HG03460 (cell line): ENCODE results near the gene CUX1.

Source experiments
- ATAC-seq: cut with Tn5 transposase; IDR thresholded peaks from one replicate; pipeline ENCODE4 v1.9.1; 2021; ENCODE audit not compliant: unreplicated experiment

Gene CUX1

DNA sequence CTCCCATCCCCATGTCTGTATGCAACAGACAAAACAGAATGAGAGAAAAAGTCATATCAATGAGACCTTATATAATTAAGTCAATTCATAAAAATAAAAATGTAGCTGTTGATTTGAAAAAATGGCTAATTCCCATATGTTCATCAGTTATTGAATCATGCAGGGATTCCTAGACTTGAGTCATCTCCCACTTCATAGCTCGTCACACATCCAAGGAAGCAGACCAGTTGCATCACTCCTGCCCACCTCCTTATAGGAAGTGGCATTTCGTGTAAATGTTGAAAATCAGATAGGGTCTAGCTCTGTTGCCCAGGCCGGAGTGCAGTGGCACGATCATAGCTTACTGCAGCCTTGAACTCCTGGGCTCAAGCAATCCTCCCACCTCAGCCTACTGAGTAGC, 413.2 kb downstream of the CUX1 start:
- no peak for ATAC-seq

DNA sequence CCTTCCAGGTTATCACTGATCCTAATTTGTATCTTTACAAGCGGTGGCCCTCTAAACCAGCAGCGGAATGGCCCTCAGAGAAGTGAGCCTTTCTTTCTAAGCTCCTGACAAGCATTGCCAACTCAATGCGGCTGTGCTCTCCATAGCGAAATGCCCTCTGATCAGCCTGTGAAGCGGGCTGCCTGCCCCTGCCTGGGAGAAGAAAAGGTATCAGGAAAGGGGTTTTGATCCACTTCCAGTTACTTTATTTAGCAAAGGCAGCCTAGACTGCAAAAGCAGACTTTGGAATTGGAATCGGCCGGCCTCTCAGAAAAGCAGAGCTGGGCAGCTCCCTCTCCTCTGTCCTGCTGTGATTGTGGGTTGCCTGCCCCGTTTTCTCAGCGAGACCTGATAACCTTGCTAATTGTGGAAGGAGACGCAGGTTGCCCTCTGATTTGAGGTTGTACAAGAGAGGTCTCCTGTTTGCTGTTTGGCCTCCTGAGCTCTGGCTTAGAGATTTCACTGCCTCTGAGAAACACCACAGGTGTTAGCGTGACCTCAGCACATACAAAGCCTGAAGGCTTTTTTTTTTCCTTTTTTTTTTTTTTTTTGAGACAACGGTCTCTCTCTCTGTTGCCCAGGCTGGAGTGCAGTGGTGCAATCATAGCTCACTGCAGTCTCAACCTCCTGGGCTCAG, 415.3 kb downstream of the CUX1 start:
- no peak for ATAC-seq

DNA sequence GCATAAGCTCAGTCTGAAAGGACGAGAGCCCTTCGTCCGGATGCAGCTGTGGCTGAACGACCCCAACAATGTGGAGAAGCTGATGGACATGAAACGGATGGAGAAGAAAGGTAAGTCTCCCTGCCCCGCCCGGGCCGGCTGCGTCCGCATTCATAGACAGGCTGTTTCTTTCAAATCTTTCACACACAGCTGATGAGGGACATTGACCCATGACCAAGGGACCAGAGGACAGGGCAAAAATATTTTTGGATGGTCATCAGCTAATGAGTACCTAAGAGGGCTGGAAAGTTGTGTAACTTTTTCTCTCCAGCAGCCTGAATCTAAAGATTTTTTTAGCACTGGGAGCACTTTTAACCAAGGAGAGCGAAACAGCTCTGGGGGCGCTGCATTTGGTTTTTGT, 416.7 kb downstream of the CUX1 start:
- no peak for ATAC-seq

- no peak for ATAC-seq
Measured at GRCh38 chr7:102234801-102235550, 417.6 kb downstream of the CUX1 start.

DNA sequence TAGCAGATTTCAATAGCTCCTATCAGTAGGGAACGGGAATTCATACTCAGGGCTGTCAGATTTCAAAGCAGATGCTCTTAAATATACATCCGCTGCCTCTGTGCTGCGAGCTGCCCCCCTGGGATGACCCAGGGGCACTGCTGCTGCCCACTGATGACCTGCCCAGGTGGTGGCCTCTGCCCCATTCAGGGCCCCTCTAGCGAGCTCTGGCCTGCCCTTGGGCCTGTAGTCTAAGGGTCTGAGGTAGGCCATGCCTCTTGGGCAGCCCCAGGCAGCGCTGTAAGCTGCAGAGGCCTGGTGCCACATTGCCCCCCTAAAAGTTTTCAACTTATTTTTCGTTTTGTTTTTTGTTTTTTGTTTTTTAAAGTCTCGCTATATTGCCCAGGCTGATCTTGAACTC, 418.7 kb downstream of the CUX1 start:
- ATAC-seq, result no peak

DNA sequence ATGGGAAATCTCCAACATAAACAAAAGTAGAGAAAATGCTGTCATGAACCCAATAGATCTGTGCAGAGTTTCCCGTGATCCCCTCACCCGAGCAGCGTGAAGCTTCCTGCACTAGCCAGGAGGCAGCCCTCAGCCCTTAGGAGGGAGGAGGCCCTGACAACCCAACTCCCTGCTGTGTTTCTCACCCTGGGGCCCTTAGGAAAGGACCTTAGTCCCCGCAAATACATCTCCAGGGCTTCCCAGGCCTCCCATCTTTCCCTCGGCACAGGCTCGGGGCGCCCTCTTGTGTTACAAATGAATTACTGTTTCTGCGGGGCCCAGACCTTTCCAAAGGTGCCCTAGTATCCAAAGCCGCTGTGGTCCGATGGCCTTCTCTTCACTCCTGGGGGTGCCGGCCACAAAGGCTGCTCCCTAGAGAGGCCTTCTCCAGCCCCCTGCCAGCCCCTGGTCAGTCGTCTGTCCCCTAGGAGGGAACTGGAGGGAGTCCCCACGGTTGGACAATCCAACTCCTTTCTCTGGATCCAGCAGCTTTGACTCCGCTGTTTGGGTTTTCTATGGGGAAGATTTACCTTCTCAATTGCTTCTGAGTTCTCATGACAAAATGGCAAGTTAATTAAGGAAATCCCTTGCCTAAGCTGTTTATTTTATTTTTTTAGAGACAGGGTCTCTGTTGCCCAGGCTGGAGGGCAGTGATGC, 419.3 kb downstream of the CUX1 start:
- ATAC-seq, result no peak

GRCh38 chr7:102239206-102239820, 421.9 kb downstream of the CUX1 start:
- ATAC-seq, result no peak

DNA sequence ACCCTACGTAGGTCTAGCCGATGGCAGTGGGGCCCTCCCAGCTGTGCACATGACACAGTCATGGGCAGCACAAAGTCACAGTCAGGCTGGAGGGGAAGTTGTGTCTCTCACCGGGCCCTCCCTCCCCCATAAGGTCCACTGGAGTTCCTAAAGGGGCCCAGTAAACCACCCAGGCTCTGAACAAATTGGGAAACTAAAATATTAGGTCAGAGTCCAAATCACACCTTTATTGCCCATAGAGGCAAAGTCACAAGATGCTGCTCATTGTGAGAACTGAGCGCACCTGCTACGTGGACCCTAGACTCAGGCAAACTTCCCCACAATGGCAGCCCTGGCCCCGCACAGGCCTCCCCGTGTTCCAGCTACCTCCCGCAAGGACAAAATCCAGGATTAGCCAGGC, 424.0 kb downstream of the CUX1 start:
- no peak for ATAC-seq

DNA sequence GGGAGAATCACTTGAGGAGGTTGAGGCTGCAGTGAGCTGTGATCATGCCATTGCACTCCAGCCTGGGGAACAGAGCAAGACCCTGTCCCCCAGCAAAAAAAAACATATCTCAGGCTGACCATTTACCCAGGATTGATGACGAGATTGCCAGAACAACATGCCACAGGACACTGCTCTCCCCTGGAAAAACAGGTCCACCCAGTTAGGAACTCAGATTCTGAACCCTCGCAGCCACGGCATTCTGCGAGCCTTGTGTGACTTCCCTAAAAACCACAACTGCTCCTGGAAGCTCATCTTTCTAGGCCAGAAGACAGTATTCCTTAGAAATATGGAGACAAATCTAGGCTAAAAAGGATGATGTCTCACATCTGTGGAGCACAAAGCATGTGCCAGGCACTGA, 427.2 kb downstream of the CUX1 start:
- ATAC-seq, result no peak

DNA sequence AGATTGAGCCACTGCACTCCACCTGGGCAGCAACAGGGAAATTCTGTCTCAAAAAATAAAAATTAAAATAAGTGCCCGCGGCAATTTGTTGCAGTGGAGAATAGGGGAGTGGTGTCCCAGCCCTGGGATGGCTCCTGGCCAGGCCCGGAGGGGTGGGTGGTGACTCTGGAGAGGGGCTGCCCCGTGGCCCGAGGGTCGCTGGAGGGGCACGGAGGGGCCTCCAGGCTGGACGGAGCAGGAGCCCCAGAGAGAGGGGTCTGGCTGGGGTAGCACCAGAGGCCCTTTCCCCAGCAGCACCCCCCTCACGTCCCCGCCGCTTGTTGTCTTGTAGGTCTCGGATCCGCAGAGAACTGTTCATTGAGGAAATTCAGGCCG, 430.6 kb downstream of the CUX1 start:
- no peak for ATAC-seq

DNA sequence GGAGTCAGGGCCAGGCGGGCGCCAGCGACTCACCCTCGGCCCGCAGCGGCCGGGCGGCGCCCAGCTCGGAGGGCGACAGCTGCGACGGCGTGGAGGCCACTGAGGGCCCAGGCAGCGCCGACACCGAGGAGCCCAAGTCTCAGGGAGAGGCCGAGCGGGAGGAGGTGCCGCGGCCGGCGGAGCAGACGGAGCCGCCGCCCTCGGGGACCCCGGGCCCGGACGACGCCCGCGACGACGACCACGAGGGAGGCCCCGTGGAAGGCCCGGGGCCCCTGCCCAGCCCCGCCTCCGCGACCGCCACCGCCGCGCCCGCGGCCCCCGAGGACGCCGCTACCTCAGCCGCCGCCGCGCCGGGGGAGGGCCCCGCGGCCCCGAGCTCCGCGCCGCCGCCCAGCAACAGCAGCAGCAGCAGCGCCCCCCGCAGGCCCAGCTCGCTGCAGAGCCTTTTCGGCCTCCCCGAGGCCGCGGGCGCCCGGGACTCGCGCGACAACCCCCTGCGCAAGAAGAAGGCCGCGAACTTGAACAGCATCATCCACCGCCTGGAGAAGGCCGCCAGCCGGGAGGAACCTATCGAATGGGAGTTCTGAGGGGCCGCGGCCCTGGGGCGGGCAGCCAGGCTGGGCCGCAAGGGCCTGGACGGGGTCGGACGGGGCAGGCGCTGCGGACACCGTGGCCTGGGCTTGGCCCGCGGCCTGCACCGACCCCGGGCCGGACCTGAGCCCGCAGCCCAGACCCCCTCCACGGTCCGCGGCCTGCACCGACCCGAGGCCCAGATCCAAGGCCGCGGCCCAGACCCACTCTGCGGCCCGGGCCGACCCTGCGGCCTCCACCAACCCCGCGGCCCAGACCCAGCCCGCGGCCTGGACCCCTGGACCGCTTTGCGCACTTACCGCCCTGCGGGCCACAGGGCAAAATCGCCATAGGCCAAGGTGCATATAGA, 431.3 kb downstream of the CUX1 start:
- ATAC-seq, result no peak

DNA sequence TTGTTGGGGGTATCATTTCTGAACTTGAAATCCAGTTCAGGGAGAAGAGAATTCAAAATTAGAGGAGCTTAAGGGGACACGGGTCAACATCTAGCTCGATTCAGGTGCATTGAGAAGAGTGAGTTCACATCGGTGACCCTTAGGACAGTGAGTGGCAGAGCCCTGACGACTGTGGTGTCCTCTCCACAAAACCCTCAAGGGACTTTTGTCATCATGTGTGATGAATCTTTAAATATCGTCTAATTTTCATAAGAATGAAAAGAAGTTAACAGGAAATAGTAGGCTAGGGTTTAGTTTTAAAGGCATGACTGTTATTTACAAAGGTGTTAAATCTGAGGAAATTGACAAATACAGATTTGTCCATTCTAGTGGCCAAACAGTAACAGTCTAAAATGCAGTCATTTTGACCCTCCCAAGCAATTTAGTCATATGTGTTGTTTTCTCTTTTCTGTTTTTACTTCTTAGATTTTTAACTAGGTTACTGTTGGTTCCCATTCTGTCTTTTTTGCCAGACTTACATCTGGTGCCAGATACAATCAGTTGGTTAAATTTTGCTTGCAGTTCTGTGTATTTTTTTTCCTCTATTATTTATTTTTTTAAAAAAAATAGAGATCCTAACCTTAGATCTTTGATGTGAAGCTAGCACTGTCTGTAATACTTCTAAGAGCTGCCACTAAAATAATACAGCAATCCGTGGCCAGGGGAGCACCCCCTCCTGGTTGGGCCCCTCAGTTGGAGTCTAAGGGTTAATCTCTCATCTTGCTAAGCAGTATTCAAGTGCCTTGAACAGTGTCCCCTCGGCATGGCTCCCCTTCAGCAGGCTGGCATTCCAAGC, 434.3 kb downstream of the CUX1 start:
- ATAC-seq, result no peak

- ATAC-seq, result no peak
Measured at GRCh38 chr7:102252366-102252982, 435.0 kb downstream of the CUX1 start.

DNA sequence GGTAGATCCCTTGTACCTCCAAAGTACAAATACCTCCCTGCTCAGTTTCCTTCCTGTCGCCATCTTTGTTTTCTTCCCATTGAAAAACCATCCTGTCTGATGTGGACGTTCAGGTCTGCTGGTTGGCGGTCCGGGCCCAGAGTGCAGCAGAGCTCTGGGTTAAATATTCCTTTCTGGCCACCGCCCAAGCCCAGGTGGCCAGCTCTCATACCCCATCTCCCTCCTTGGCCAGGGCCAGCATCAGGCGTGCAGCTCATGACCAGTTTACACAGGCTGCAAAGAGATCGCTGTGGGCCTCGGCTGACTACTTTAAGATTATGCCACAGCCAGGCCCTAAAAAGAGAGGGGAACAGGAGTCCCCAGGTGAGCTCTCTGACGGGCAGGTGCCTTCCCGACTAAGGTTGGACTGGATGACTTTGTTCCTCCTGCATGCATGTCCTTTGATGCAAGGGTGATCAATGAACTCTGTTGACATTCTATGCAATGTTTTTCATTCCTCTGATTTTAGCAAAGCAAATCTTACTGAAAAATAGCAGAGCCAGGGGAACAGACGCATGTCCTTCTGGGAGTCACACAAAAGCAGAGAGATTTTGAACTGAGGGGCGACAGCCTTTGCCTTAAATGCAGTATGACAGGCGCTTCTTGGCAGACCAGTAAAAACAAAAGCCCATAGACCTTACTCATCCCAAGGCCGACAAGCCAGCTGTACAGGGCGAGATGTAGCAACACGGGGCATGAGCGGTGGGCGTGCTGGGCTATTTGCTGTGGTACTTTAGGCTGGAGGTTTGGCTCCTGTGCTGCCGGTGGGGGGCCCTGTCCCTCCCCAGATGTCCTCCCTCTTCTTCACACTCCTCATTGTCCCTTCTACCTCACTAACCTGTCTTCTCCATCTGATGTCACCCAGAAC, 435.9 kb downstream of the CUX1 start:
- no peak for ATAC-seq

GRCh38 chr7:102253973-102254370, 436.5 kb downstream of the CUX1 start:
- ATAC-seq, result no peak

- ATAC-seq, result no peak
Measured at GRCh38 chr7:102254521-102254920, 437.1 kb downstream of the CUX1 start.

- ATAC-seq, result no peak
Measured at GRCh38 chr7:102255501-102255900, 438.1 kb downstream of the CUX1 start.

DNA sequence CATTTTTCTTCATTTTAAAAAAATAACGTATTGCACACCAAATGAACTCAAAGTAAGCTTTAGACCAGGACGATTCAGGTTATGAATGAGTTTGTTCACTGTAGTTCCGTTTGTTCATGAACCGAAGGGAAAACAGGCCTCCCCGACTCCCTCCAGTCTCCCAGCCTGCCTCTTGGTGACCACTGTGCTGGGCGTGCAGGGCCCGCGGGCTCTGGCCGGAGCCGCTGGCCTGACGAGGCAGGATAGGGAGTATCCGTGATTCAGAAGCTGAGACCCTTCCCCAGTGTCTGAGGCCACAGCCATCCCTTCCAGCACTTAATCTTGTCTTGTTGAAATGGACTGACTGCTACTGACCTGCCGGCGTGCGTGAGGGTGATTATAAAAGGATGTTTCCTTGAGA, 438.5 kb downstream of the CUX1 start:
- no peak for ATAC-seq
